A549 (cell line): ENCODE measurements around the gene SMIM11. TPM values are rescaled to one million over a fixed set of nuclear protein-coding genes. Genes with fewer than 3 reads are reported as not detected.

ENCODE experiments used
- ATAC-seq, 2 experiments: fragments of 200-7000 bp in 1 of 2; fragments of >200 bp in 1 of 2; cut with Nextera tagmentation in 1 of 2; cut with Tn5 transposase in 1 of 2; 3 replicates each; pipeline versions ENCODE4 v1.8.0 to v1.9.1; 2018 to 2020; ENCODE audit warnings: mild to moderate bottlenecking in 1 of 2, moderate library complexity in 1 of 2
- CTCF ChIA-PET: fragments of 300-600 bp; sonication (Branson Sonifier 250); formaldehyde crosslinking; extraction: SDS; loops from one replicate; lab custom pipeline; 2021; ENCODE audit warnings: antibody characterized with exemption, inconsistent platforms; lab: Yijun Ruan, JAX
- POLR2A ChIA-PET: fragments of 350-600 bp; formaldehyde crosslinking; extraction: SDS; loops from one replicate; lab custom pipeline; 2021; ENCODE audit warnings: antibody characterized with exemption, inconsistent platforms; lab: Yijun Ruan, JAX
- DNase-seq, 2 experiments: peaks; one replicate each; pipeline versions ENCODE4 v3.0.0 to v3.0.0-alpha.2; 2011 to 2016; ENCODE audit warnings: low read depth in 1 of 2, low spot score in 1 of 2
- FAIRE-seq: peaks from 2 replicates; lab custom pipeline; 2011; peaks lifted over from hg19 to GRCh38; lab: Jason Lieb, UNC
- H3K27ac ChIP-seq, 2 experiments: fragments of >200 bp; sonication (Bioruptor Twin); formaldehyde crosslinking; 3 replicates each; pipeline ENCODE4 v1.5.1; 2016 to 2017
- H3K4me1 ChIP-seq: fragments of >200 bp; sonication (Bioruptor Twin); formaldehyde crosslinking; 3 replicates; pipeline ENCODE4 v1.6.1; 2016
- H3K4me2 ChIP-seq: fragments of >200 bp; sonication (Bioruptor Twin); formaldehyde crosslinking; 3 replicates; pipeline ENCODE4 v1.6.1; 2016
- H3K4me3 ChIP-seq: fragments of >200 bp; sonication (Bioruptor Twin); formaldehyde crosslinking; 3 replicates; pipeline ENCODE4 v1.5.1; 2016
- H3K9me3 ChIP-seq: fragments of >200 bp; sonication (Bioruptor Twin); formaldehyde crosslinking; 3 replicates; pipeline ENCODE4 v1.6.1; 2016
- ATOH8 ChIP-seq: fragments of 250-450 bp; sonication (Bioruptor Pico); IDR thresholded peaks from 2 replicates; pipeline ENCODE4 v1.5.0; 2020; ENCODE audit warnings: low read depth, mild to moderate bottlenecking, moderate library complexity
- CBX8 ChIP-seq: fragments of 200-600 bp; sonication (generic); IDR thresholded peaks from 2 replicates; pipeline ENCODE4 v1.6.1; 2016
- CEBPB ChIP-seq, 2 experiments: fragments of >200 bp in 1 of 2; sonication (Bioruptor Twin) in 1 of 2; formaldehyde crosslinking in 1 of 2; IDR thresholded peaks; 2 replicates each; pipeline ENCODE4 v1.6.1; 2012 to 2016
- CTCF ChIP-seq: fragments of >200 bp; sonication (Bioruptor Twin); formaldehyde crosslinking; IDR thresholded peaks from 3 replicates; pipeline ENCODE4 v1.5.1; 2016
- E2F6 ChIP-seq: IDR thresholded peaks from 2 replicates; pipeline ENCODE4 v1.6.1; 2012; ENCODE audit warnings: low read depth, borderline replicate concordance
- EHF ChIP-seq: fragments of 250-450 bp; sonication (Bioruptor Pico); IDR thresholded peaks from 2 replicates; pipeline ENCODE4 v1.5.0; 2020; ENCODE audit warnings: mild to moderate bottlenecking
- ELK1 ChIP-seq: fragments of 150-350 bp; IDR thresholded peaks from 2 replicates; pipeline ENCODE4 v1.6.1; 2014; ENCODE audit warnings: low read depth, mild to moderate bottlenecking, low read length
- ESRRA ChIP-seq: fragments of 150-350 bp; IDR thresholded peaks from 2 replicates; pipeline ENCODE4 v1.6.1; 2014; ENCODE audit warnings: mild to moderate bottlenecking, low read length, borderline replicate concordance
- HDAC2 ChIP-seq: fragments of 200-600 bp; sonication (generic); IDR thresholded peaks from 2 replicates; pipeline ENCODE4 v1.6.1; 2016
- HOXA7 ChIP-seq: fragments of 250-450 bp; sonication (Bioruptor Pico); IDR thresholded peaks from 2 replicates; pipeline ENCODE4 v1.5.0; 2020; ENCODE audit warnings: mild to moderate bottlenecking, moderate library complexity
- HOXB5 ChIP-seq: fragments of 250-450 bp; sonication (Bioruptor Pico); IDR thresholded peaks from 2 replicates; pipeline ENCODE4 v1.5.0; 2020; ENCODE audit warnings: mild to moderate bottlenecking, moderate library complexity
- JUNB ChIP-seq: fragments of >200 bp; sonication (Bioruptor Twin); formaldehyde crosslinking; IDR thresholded peaks from 2 replicates; pipeline ENCODE4 v1.6.1; 2016
- KDM5A ChIP-seq: fragments of 200-600 bp; sonication (generic); IDR thresholded peaks from 2 replicates; pipeline ENCODE4 v1.6.1; 2016; ENCODE audit warnings: antibody characterized with exemption, mild to moderate bottlenecking
- NPAS2 ChIP-seq: fragments of 250-450 bp; sonication (Bioruptor Pico); IDR thresholded peaks from 2 replicates; pipeline ENCODE4 v1.8.0; 2022; ENCODE audit warnings: mild to moderate bottlenecking, moderate library complexity, borderline replicate concordance
- PHF8 ChIP-seq: fragments of 200-600 bp; sonication (generic); IDR thresholded peaks from 2 replicates; pipeline ENCODE4 v1.6.1; 2016; ENCODE audit warnings: low read depth, mild to moderate bottlenecking, antibody characterized with exemption, moderate library complexity, borderline replicate concordance
- POLR2A ChIP-seq: IDR thresholded peaks from 2 replicates; pipeline ENCODE4 v1.6.1; 2012; ENCODE audit warnings: mild to moderate bottlenecking, low read length
- POLR2AphosphoS2 ChIP-seq: conservative IDR thresholded peaks from 2 replicates; pipeline ENCODE4 v1.6.1; 2012; ENCODE audit warnings: low read length, improper control_type of control experiment, inconsistent platforms
- RAD21 ChIP-seq, 2 experiments: fragments of >200 bp in 1 of 2; sonication (Bioruptor Twin) in 1 of 2; formaldehyde crosslinking in 1 of 2; IDR thresholded peaks in 1 of 2; conservative IDR thresholded peaks in 1 of 2; 2 replicates in 1 of 2; 3 replicates in 1 of 2; pipeline ENCODE4 v1.6.1; 2012 to 2018; ENCODE audit warnings: inconsistent platforms in 1 of 2
- RARB ChIP-seq: fragments of 250-450 bp; sonication (Bioruptor Pico); IDR thresholded peaks from 2 replicates; pipeline ENCODE4 v1.8.0; 2021; ENCODE audit warnings: mild to moderate bottlenecking, moderate library complexity
- RCOR1 ChIP-seq: fragments of 150-350 bp; IDR thresholded peaks from 2 replicates; pipeline ENCODE4 v1.6.1; 2014; ENCODE audit warnings: antibody characterized with exemption, low read length, low read depth
- USF2 ChIP-seq: fragments of 450-650 bp; IDR thresholded peaks from 2 replicates; pipeline ENCODE4 v1.6.1; 2014; ENCODE audit warnings: antibody characterized with exemption
- ZFP36 ChIP-seq: fragments of 450-650 bp; IDR thresholded peaks from 2 replicates; pipeline ENCODE4 v1.6.1; 2014; ENCODE audit warnings: borderline replicate concordance; ENCODE audit not compliant: partially characterized antibody
- ZNF302 ChIP-seq: fragments of 250-450 bp; sonication (Bioruptor Pico); IDR thresholded peaks from 2 replicates; pipeline ENCODE4 v1.9.0; 2021; ENCODE audit warnings: inconsistent platforms, mild to moderate bottlenecking, moderate library complexity
- ZSCAN20 ChIP-seq: fragments of 250-450 bp; sonication (Bioruptor Pico); IDR thresholded peaks from 2 replicates; pipeline ENCODE4 v1.8.0; 2022; ENCODE audit warnings: mild to moderate bottlenecking, moderate library complexity
- WGBS: methylation state at CpG from one replicate; pipeline ENCODE4 v1.1.6; 2017; ENCODE audit errors: missing lambda C conversion rate; 5-methylcytosine and 5-hydroxymethylcytosine counted together
- polyA plus RNA-seq, 4 experiments: library from polyadenylated mRNA; depleted of rRNA in 3 of 4; stranded (reverse); fragments of >200 nt; fragmentation: RNase III in 1 of 4; extraction: RNeasy Plus Mini Kit Qiagen cat#74134 plus additional on column Dnase treatment in 1 of 4; gene quantifications; 2 replicates in 3 of 4; 3 replicates in 1 of 4; pipeline ENCODE4 v1.2.3, GENCODE V29; 2011 to 2017

The SMIM11 gene
- polyA plus RNA-seq, 2 of the 4 experiments (the other 2 are of a cell fraction): 16.9 to 22.8 TPM

GRCh38 chr21:34342476-34342875 lies 32.8 kb upstream of the SMIM11 start (continued):
- TF ChIP-seq ZFP36 (no peak), ZNF302 (CRISPR knock-in tag) (no peak), POLR2AphosphoS2 (no peak), CEBPB (IDR thresholded peaks at IDR 0.05) (no peak), USF2 (no peak), NPAS2 (CRISPR knock-in tag) (no peak), EHF (no peak), HOXA7 (CRISPR knock-in tag) (no peak)

GRCh38 chr21:34343347-34343746 lies 32.0 kb upstream of the SMIM11 start:
- FAIRE-seq (no peak), DNase-seq (no peak), ATAC-seq (no peak)
- WGBS: 75% methylated on average over 6 of the region's 7 CpGs
- no peaks in the 10 kb centered on the region for H3K9me3 ChIP-seq
- no peak overlapping the region for H3K4me3 ChIP-seq
- no peak overlapping the region for H3K27ac ChIP-seq
- no peaks in the 10 kb centered on the region for H3K4me1 ChIP-seq
- ChIA-PET CTCF (interaction anchor here (1.1 to 15.7 kb wide), 2 partner anchors 141 to 422 kb away, joined by 4 to 239 read pairs; no protein-coding TSS in a partner anchor), POLR2A (no interaction called here)
- TF ChIP-seq CBX8: no peak
- no peak for TF ChIP-seq ZNF302 (CRISPR knock-in tag)
- no peak for TF ChIP-seq HOXB5
- no peak for TF ChIP-seq RCOR1
- TF ChIP-seq CTCF: no peak
- no peak for TF ChIP-seq RARB
- TF ChIP-seq EHF: no peak
- TF ChIP-seq ELK1: no peak
- TF ChIP-seq E2F6: no peak
- no peak for TF ChIP-seq RAD21 (conservative IDR thresholded peaks at IDR 0.05 in 1 of 2, IDR thresholded peaks at IDR 0.05 in 1 of 2)
- no peak for TF ChIP-seq KDM5A
- TF ChIP-seq JUNB: no peak
- TF ChIP-seq HOXA7 (CRISPR knock-in tag): no peak
- H3K4me2 ChIP-seq: no peak overlapping the region

GRCh38 chr21:34343838-34344381 lies 31.4 kb upstream of the SMIM11 start:
- H3K4me3 ChIP-seq: no peak overlapping the region
- no peak for FAIRE-seq
- no peak for DNase-seq
- H3K9me3 ChIP-seq: no peaks in the 10 kb centered on the region
- WGBS: 62% methylated on average over 8 of the region's 14 CpGs
- no peaks in the 10 kb centered on the region for H3K4me1 ChIP-seq
- TF ChIP-seq ATOH8 (CRISPR knock-in tag) (no peak), NPAS2 (CRISPR knock-in tag) (no peak), ELK1 (no peak), HDAC2 (no peak), POLR2A (no peak), PHF8 (no peak), ESRRA (no peak), ZSCAN20 (CRISPR knock-in tag) (no peak), ZNF302 (CRISPR knock-in tag) (no peak)
- ATAC-seq: no peak
- ChIA-PET POLR2A (no interaction called here), CTCF (interaction anchor here (0.8 to 15.7 kb wide), 2 partner anchors 287 to 422 kb away, joined by 3 to 239 read pairs; no protein-coding TSS in a partner anchor)
- no peak overlapping the region for H3K4me2 ChIP-seq
- H3K27ac ChIP-seq: no peak overlapping the region
